DMS53 treated with DMSO at 0.1 percent for 48 hours (cell line): ENCODE measurements around the gene PTGFRN.

ENCODE experiments used
- DNase-seq: peaks from one replicate; lab custom pipeline; 2025; ENCODE audit not compliant: unreplicated experiment; lab: John Stamatoyannopoulos, UW

The PTGFRN gene

DNA sequence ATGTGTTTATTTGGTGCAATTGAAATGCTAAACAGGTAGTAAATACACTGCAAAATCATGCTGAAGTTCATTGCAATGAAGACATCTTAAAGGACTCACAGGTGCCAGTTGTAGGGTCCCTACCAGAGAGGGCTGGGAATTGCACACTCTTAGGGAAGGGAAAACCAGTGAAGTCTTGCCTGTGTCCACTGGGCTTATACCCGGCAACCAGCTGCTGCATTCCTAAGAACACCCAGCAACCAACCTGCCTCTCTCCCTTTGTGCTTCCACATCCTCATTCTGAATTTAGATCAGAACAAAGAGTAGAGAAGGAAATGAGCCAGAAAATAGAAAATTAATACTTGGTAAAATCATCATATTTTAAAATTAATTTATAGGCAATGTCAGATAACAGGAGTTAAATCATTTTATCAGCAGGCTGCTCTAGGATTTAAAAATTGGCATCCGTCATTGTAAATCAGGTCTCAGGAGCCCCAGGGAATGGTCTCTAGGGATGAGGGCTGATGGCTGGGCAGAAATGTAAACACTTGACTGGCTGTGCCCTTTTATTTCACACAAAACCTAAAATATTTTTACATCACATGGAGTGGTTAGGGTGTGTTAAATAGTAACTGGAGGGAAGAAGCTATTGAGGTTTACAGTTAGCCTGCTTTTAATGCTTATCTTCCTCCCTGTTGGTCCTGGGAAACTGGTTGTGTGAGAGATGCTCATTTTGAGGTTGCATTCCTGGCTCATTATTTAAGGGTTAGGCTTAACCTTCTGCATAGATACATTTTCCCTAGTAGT, 31.3 kb downstream of the PTGFRN start:
- no peak for DNase-seq

DNA sequence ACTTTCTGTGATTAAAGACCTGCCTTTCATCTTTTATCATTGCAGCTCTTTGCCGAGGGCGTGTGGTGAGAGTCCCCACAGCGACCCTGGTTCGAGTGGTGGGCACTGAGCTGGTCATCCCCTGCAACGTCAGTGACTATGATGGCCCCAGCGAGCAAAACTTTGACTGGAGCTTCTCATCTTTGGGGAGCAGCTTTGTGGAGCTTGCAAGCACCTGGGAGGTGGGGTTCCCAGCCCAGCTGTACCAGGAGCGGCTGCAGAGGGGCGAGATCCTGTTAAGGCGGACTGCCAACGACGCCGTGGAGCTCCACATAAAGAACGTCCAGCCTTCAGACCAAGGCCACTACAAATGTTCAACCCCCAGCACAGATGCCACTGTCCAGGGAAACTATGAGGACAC, 32.0 kb downstream of the PTGFRN start:
- no peak for DNase-seq

DNA sequence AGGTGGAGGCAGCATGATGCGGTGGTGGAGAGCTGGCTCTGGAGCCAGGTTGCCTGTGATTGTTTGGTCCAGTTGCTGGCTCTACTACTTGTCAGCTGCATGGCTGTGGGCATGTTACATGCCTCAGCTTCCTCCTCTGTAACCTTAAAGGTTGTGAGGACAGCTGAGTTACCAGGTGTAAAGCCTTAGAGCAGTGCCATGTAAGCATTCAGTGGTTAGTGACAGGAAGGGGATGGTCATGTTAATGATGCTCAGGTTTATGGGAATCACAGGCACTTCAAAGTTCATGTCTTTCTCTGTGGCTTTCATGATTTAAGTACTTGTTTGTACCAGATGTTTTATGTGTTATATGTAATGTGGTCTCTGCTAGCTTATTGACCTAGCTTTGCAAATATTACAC, 32.6 kb downstream of the PTGFRN start:
- DNase-seq, result no peak

DNA sequence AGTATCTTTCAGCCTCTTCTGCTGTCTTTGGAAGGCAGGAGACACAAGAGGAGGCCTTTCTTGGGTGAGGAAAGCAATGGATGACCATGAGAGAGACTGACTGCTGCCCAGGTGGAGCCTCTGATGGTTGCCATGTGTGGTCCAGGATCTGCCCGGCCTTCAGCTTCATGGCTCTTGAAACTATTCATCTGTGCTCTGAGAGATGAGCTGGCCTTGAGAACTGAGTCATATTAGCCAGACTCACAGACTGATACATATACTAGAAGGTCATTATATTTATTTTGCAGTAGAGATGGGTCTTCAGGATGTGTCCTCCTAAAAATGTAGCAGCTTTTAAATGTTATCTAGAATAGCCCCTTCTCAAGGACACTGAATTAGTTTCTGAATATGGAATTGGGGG, 33.7 kb downstream of the PTGFRN start:
- no peak for DNase-seq

DNA sequence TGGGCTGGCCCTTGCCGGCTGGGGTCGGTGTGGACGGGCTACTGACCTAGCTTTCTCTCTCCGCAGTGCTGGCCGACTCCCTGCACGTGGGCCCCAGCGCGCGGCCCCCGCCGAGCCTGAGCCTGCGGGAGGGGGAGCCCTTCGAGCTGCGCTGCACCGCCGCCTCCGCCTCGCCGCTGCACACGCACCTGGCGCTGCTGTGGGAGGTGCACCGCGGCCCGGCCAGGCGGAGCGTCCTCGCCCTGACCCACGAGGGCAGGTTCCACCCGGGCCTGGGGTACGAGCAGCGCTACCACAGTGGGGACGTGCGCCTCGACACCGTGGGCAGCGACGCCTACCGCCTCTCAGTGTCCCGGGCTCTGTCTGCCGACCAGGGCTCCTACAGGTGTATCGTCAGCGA, 34.9 kb downstream of the PTGFRN start:
- DNase-seq, result no peak

DNA sequence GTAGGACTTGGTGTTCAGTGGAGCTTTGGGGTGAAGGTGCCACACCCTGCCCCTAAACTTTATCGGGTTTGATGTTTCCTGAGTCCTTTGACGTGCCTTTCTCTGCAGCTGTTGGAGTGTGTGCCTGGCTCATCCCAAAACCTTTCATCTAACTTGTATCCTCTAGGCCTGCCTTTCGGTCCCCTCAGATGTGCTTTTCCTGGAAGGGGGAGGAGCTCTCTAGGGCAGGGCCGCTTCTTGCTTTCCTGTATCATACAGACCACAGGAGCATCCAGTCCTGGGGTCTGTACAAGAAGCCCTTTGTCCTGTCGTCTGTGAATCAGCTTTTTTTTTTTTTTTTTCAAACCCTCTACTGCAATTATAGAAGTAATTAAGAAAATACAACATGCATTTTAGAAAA, 35.7 kb downstream of the PTGFRN start:
- no peak for DNase-seq

DNA sequence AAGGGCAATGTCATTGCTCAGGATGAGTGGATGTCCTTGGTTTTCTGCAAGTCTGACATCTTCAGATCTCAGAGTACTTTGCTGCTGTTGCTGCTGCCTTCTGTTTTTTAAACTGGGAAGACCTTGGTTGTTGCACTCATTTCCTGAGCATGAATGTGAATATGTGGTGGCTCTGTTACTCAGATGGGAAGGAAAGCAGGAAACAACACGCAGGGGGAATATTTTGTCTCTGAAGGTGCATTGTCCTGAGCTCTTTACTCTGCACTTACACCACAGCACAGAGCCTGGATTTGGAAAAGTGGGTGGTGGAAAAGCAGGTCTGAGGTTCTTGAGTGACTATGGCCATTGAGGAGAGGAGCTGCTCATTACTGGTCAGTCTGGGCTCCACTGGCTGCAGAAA, 36.3 kb downstream of the PTGFRN start:
- no peak for DNase-seq

DNA sequence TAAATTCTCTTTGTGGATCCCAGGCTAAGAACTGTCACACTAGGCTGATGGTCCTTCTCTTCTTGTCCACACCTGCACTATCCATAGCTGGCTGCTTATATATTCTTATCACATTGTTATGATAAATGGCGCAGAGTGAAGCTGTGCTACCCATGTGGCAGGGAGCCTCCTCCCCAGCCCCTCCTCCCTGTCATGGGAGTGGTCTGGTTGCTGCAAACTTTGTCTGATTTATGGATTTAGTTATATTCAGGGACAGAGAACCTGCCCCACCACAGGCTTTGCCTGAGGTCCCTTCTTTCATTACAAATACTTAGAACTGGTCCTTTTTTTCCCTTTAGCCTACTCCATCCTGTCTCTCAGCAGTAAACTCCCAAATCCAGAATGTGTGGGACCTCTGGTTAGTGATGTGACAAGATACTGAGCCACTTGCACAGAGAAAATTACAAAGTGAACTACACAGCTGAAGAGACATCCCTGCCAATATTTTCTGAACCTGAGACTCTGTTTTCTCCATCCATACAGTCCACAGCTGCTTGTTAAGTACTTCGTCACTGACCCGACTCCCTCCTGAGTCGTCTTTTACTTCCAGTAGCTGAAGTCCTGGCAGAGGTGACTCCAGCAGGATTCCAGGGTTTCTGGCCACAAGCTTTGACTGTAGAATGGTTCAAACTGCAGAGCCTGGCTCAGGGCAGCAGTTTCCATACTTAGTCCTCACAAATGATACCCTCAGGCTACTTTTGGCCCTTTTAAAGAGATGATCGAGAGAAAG, 37.6 kb downstream of the PTGFRN start:
- DNase-seq, result no peak

DNA sequence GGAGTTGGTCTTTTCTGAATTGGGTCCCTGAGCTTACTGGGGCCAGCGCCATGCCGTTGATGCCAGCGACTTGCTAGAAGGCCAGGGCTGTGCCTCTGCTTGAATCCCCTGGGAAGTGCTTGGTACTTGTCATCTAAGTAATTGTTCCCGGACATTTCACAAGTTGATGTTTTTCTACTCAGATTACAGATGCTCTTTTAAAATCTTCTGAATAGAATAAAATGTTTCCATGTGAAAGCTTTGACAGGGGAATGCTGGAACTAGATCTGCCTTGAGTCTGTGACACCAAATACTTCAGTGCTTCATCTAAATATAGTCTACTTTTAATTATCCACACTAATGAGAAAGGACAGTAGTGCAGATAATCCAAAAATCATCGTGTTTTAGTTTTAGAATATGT, 38.3 kb downstream of the PTGFRN start:
- no peak for DNase-seq

DNA sequence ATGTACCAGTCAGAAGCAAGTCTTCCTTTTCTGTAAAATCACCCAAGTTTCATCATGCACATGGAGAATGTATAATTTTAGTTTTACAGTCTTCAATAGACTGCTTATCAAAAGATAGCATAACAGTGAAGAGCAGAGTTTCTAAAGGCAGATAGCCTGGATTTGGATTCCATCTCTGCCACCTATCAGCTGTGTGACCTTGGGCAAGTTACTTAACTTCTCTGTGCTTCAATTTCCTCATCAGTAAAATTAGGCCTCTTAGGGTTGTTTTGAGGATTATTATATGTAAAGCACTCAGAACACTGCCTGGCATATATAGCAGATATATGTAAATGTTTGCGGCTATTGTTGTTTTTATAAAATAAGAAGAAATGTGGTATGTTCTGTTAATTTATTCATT, 38.9 kb downstream of the PTGFRN start:
- no peak for DNase-seq

DNA sequence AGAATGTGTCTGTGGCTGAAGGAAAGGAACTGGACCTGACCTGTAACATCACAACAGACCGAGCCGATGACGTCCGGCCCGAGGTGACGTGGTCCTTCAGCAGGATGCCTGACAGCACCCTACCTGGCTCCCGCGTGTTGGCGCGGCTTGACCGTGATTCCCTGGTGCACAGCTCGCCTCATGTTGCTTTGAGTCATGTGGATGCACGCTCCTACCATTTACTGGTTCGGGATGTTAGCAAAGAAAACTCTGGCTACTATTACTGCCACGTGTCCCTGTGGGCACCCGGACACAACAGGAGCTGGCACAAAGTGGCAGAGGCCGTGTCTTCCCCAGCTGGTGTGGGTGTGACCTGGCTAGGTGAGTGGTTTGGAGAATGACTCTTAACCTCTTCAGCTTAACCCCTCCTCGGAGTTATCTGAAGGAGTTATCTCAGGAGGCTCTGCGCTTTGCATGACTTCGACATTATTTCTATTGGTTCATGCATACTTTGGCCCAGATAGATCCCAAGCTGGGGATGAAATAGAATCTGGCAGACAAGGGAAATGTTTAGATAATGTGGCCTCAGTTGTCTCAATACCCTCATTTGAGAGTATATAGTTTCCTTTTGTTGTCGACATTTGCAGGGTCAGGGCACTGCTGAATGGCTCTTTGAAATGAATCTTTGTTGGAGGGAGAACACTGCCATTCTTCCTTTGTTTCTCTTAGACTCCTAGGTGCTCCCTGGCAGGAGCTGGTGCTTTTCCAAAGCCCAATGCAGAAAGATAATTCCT, 39.7 kb downstream of the PTGFRN start:
- DNase-seq, result no peak

DNA sequence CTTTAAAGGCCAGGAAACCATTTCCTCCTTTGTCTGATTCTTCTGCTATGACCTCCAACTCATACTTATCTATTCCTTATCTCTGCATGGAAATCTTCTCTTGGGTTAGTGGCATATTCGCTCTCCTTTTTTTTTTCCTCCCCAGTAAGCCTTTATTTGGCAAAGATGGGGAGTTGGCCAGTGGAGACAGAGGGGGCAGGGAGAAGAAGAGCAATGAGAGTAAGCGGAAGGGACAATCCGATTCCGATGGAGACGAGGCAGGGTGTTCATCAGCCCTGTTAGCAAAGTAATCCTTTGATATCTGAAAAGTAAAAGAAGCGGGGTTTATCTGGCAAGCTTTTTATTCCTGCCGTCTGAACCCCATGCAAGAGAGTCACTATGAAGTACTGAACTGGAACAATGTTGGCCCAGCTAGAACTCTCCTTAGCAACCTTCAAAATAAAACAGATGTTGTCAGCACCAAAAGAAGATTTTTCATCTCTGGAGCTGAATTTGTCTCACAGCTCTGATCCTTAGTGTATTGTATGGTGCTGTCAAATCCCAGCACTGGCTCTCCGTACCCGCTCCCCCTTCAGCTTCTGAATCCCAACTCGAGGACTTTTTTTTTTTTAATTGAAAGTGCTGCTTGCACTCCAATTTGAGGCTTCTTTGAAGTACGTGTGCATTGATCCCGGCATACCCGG, 40.9 kb downstream of the PTGFRN start:
- DNase-seq, result no peak

DNA sequence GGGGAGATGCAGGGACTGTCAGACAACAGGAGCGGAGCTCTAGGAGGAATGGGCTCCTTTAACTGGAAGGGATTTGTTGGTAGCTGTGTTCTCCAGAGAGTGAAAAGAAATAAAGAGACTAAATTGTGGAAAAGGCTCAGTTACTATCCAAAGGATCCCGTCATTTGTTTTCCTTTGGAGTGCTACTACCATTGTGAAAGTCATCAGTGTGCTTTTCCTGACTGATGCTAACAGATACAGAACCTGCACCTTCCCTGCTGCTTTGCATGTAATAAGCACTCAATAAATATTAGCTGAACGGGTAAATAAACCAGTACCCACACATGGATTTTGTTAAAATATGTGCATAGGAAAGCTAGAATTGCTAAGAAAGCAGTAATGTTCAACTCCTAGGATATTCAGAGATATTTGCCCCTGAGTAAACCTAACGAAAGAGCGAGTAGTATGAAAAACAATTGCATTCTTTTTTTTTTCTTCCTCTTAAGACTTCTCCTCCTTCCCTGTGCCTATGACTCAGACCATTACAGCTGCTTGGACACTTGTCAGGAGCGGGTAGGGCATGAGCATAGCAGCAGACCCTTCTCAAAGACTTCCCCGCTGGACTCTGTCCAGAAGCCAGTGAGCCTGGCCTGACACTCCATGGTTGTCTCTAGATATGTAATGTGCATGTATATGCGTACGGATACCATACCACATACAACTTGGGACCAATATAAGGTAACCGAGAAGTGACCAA, 41.7 kb downstream of the PTGFRN start:
- DNase-seq, result no peak

DNA sequence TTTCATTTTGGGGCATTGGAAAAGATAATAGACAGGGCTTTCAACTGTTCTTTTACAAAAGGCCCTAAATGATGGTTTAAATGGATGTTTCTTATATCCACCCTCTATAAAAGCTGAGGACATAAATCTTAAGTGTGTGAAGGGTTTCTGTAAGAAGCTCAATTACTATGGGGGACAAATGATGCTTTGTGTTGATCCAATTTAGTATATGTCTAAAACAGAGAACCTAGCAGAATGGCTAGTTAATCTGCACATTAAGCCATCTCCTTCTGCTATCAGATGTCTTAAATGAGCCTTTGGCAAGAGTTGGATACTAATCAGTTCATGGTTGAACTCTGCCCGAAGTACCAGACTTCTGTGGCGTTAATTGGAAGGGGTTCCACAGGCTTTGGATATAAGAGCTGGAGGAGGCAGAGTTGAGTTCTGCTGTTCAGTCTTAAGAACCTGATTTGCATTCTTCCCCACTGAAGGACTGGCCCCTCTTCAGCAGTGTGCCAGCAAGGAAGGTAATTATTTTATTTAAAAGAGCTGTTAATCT, 43.1 kb downstream of the PTGFRN start:
- DNase-seq, result no peak

DNA sequence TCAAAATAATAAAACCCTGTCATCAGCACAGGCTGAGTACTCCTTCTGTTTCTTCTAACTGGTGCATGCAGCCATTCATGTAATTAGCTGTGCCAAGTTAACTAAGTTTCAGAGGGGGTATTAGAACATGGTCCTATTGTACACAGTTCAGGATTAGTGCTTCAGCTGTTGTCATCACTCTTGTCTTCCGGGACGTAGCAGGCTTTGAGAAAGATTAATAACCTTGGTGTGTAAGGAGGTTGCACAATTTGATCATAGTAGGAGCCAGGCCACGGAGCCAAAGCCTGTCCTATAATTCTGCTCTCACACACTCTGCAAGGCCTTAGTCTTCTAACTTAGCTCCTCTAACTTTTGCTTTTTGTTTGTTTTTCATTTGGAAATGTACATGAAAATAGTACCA, 44.7 kb downstream of the PTGFRN start:
- DNase-seq, result no peak

DNA sequence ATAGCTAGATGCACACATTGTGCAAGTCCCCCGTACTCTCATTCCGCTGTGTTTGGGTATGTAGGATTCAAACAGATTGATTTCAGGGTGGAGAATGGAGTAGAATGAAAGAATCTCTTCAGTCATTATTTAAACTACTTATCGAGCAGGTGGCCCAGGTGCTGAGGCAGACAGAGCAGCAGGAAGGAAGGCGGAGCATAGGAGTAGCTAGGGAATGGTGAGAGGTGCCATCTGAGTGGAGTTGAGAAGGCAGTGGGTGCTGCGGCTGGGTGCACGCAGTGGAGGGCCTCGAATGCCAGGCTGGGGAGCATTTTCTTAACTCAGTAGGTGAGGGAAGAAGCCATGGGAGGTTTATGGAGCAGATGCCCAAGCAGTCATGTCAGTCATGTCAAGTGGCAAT, 46.7 kb downstream of the PTGFRN start:
- peak; percentile 32 for DNase-seq

DNA sequence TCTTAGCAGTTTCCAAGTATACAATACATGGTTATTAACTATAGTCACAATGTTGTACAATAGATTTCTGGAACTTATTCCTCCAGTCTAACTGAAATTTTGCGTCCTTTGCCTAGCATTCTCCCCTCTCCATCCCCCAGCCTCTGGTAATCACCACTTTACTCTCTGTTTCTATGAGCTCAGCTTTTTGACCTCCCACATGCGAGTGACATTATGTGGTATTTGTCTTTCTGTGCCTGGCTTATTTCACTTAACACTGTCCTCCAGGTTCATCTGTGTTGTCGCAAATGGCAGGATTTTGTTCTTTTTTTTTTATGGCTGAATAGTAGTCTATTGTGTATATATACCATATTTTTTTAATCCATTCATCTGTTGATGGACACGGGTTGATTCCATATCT, 47.9 kb downstream of the PTGFRN start:
- no peak for DNase-seq

DNA sequence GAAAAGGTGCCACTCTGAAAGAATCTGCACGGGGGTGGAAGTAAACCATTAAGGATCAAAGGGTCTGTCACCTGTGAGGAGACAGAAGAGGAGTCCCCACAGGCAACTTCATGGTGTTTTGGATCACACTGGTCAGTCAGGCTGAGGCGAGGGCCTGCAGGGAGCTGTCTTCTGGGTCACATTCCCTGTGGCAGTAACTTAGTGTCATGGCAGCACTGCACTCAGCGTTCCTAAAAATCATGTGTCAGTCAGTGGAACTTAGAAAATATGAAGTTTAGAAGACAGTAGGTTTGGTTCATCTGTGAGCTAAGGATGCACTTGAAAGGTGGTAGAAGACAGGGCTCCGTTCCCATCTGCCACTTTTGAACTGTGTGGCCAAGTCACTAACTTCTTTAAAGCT, 48.4 kb downstream of the PTGFRN start:
- no peak for DNase-seq

DNA sequence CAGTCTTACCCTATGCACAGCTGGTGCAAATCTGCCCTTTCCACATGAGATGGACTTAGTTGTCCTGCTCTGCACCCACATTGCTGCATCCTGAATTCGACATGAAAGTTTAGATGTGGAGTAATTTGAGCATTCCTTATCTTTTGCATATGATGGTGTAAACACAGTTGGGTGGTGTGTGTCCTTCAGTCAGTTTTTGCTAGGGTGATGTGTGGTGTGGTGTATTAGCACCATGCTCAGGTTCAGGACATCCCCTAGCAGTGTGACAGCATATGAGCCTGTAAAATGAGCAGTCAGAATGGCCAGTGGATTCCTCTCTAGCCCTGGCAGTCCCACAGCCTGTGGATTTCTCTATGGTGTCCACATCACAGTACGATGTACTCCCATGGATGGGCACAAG, 49.3 kb downstream of the PTGFRN start:
- DNase-seq, result no peak

DNA sequence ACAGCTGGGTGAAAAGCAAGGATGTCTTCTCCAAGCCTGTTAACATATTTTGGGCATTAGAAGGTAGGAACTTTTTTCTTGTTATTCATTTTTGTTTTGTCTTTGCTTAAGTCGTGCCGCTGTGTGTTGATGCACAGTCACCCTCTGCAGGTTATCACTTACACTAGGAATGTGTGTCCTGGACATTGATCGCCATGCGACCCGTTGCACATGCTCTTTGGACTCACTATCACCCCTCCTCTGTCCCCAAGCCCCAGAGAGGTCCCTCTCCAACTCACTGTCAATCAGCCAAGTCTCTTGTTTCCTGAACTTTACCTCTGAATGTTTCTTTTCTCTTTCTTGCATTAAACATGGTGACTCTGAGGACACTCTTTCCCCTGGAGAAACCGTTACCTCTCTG, 51.9 kb downstream of the PTGFRN start:
- no peak for DNase-seq
